Measurements from ENCODE around the gene RNASE11. TPM values are rescaled to one million over a fixed set of nuclear protein-coding genes. Genes with fewer than 3 reads are reported as not detected.

RNASE11 gene
- total RNA-seq (not detected in 2 replicates), polyA plus RNA-seq (not detected in 2 replicates), polyA minus RNA-seq (ENCODE audit: low replicate concordance) (not detected in 2 replicates)
- polyA plus RNA-seq (2012): not detected in 2 replicates

GRCh38 chr14:20587489-20588154 is at the start of gene RNASE11:
Gene RNASE11 (minus strand): TSS chr14:20588001.
- no peak within 1 kb of the TSS for H3K4me3 ChIP-seq (replicated peaks in 1 of 4; ENCODE audit: control extremely low read depth in 1 of 4, insufficient read depth in 1 of 4, low read depth in 3 of 4, low read length in 4 of 4)

GRCh38 chr14:20632831-20633691 is 45.3 kb upstream of the RNASE11 start:
- no peak overlapping the region for H3K27ac ChIP-seq (ENCODE audit: insufficient read depth, low read length)
- H3K4me1 ChIP-seq (ENCODE audit: control insufficient read depth, extremely low read depth, insufficient read depth, low read length): peaks cover 2% of the 10 kb centered on the region
- TF ChIP-seq EZH2 (IDR thresholded peaks at IDR 0.05; ENCODE audit: low read length, missing control alignments): no peak
- TF ChIP-seq, protein P1, sequence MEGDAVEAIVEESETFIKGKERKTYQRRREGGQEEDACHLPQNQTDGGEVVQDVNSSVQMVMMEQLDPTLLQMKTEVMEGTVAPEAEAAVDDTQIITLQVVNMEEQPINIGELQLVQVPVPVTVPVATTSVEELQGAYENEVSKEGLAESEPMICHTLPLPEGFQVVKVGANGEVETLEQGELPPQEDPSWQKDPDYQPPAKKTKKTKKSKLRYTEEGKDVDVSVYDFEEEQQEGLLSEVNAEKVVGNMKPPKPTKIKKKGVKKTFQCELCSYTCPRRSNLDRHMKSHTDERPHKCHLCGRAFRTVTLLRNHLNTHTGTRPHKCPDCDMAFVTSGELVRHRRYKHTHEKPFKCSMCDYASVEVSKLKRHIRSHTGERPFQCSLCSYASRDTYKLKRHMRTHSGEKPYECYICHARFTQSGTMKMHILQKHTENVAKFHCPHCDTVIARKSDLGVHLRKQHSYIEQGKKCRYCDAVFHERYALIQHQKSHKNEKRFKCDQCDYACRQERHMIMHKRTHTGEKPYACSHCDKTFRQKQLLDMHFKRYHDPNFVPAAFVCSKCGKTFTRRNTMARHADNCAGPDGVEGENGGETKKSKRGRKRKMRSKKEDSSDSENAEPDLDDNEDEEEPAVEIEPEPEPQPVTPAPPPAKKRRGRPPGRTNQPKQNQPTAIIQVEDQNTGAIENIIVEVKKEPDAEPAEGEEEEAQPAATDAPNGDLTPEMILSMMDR (conservative IDR thresholded peaks at IDR 0.05 in 1 of 2, IDR thresholded peaks at IDR 0.05 in 1 of 2; ENCODE audit: low read depth in 1 of 2, low read length in 2 of 2): no peak
- H3K79me2 ChIP-seq (ENCODE audit: control insufficient read depth, insufficient read depth, low read length): no peaks in the 10 kb centered on the region
- peak overlapping the region; percentile 37 to 64 (median 47) for H3K4me3 ChIP-seq (replicated peaks in 1 of 4; ENCODE audit: control extremely low read depth in 1 of 4, insufficient read depth in 1 of 4, low read depth in 3 of 4, low read length in 4 of 4)
- peak overlapping the region; percentile 99 for H3K4me2 ChIP-seq (ENCODE audit: extremely low read depth, insufficient read depth, low read length)
- no peak overlapping the region for H2AFZ ChIP-seq (ENCODE audit: low read length)
- H3K9ac ChIP-seq (ENCODE audit: insufficient read depth, low read length): no peak overlapping the region
- H3K36me3 ChIP-seq (ENCODE audit: control insufficient read depth, insufficient read depth, low read length): no peaks in the 10 kb centered on the region
- no peaks in the 10 kb centered on the region for H3K9me3 ChIP-seq (ENCODE audit: control insufficient read depth, insufficient read depth, low read depth, low read length)
- H3K27me3 ChIP-seq (ENCODE audit: control insufficient read depth, insufficient read depth, low read length): peaks cover 5% of the 10 kb centered on the region
- H4K20me1 ChIP-seq (ENCODE audit: control insufficient read depth, extremely low read depth, insufficient read depth, low read length): no peaks in the 10 kb centered on the region
- peak; percentile 65 to 82 for DNase-seq (ENCODE audit: low read depth in 2 of 2)

More at GRCh38 chr14:20587489-20588154, at the start of gene RNASE11:
- Histone ChIP-seq H3K4me2 (ENCODE audit: extremely low read depth, insufficient read depth, low read length) (no peak within 1 kb of the TSS), H3K9ac (ENCODE audit: insufficient read depth, low read length) (no peak within 1 kb of the TSS), H2AFZ (ENCODE audit: low read length) (no peak within 1 kb of the TSS), H3K27ac (ENCODE audit: insufficient read depth, low read length) (no peak within 1 kb of the TSS), H3K27me3 (ENCODE audit: control insufficient read depth, insufficient read depth, low read length) (peaks cover 4% of the 10 kb centered on the region), H3K36me3 (ENCODE audit: control insufficient read depth, insufficient read depth, low read length) (no peaks in the 10 kb centered on the region), H3K79me2 (ENCODE audit: control insufficient read depth, insufficient read depth, low read length) (no peaks in the 10 kb centered on the region), H3K9me3 (ENCODE audit: control insufficient read depth, insufficient read depth, low read depth, low read length) (no peaks in the 10 kb centered on the region), H4K20me1 (ENCODE audit: control insufficient read depth, extremely low read depth, insufficient read depth, low read length) (no peaks in the 10 kb centered on the region), H3K4me1 (ENCODE audit: control insufficient read depth, extremely low read depth, insufficient read depth, low read length) (no peaks in the 10 kb centered on the region)
- TF ChIP-seq EZH2 (IDR thresholded peaks at IDR 0.05; ENCODE audit: low read length, missing control alignments): no peak
- TF ChIP-seq, protein P1 (conservative IDR thresholded peaks at IDR 0.05 in 1 of 2, IDR thresholded peaks at IDR 0.05 in 1 of 2; ENCODE audit: low read depth in 1 of 2, low read length in 2 of 2): no peak
- no peak for DNase-seq (ENCODE audit: low read depth in 2 of 2)

GRCh38 chr14:20632448-20632830 is 44.6 kb upstream of the RNASE11 start:
- no peak for TF ChIP-seq EZH2 (IDR thresholded peaks at IDR 0.05; ENCODE audit: low read length, missing control alignments)
- TF ChIP-seq, protein P1 (conservative IDR thresholded peaks at IDR 0.05 in 1 of 2, IDR thresholded peaks at IDR 0.05 in 1 of 2; ENCODE audit: low read depth in 1 of 2, low read length in 2 of 2): no peak
- Histone ChIP-seq H3K36me3 (ENCODE audit: control insufficient read depth, insufficient read depth, low read length) (no peaks in the 10 kb centered on the region), H4K20me1 (ENCODE audit: control insufficient read depth, extremely low read depth, insufficient read depth, low read length) (no peaks in the 10 kb centered on the region), H3K4me3 (replicated peaks in 1 of 4; ENCODE audit: control extremely low read depth in 1 of 4, insufficient read depth in 1 of 4, low read depth in 3 of 4, low read length in 4 of 4) (peak overlapping the region; percentile 37 to 64 (median 47)), H2AFZ (ENCODE audit: low read length) (no peak overlapping the region), H3K9me3 (ENCODE audit: control insufficient read depth, insufficient read depth, low read depth, low read length) (no peaks in the 10 kb centered on the region), H3K27ac (ENCODE audit: insufficient read depth, low read length) (no peak overlapping the region), H3K79me2 (ENCODE audit: control insufficient read depth, insufficient read depth, low read length) (no peaks in the 10 kb centered on the region), H3K4me2 (ENCODE audit: extremely low read depth, insufficient read depth, low read length) (peak overlapping the region; percentile 99), H3K4me1 (ENCODE audit: control insufficient read depth, extremely low read depth, insufficient read depth, low read length) (peaks cover 2% of the 10 kb centered on the region), H3K9ac (ENCODE audit: insufficient read depth, low read length) (no peak overlapping the region), H3K27me3 (ENCODE audit: control insufficient read depth, insufficient read depth, low read length) (peaks cover 5% of the 10 kb centered on the region)
- no peak for DNase-seq (ENCODE audit: low read depth in 2 of 2)
